ENCODE measurements around the gene COL21A1. TPM values are rescaled to one million over a fixed set of nuclear protein-coding genes. Genes with fewer than 3 reads are reported as not detected.

The COL21A1 gene
- total RNA-seq, 1 donor from 2014 or later, result not detected

- H3K4me3 ChIP-seq (ENCODE audit: low read depth, low read length), result no peak overlapping the region
- TF ChIP-seq CTCF (conservative IDR thresholded peaks at IDR 0.05; ENCODE audit: low read depth, low read length), result no peak
- DNase-seq (ENCODE audit: low read depth), result no peak
Measured at GRCh38 chr6:56109149-56109548, 138.2 kb downstream of the COL21A1 start.

GRCh38 chr6:56106231-56106630 lies 141.1 kb downstream of the COL21A1 start:
- DNase-seq (ENCODE audit: low read depth), result no peak
- H3K4me3 ChIP-seq (ENCODE audit: low read depth, low read length), result no peak overlapping the region
- TF ChIP-seq CTCF (conservative IDR thresholded peaks at IDR 0.05; ENCODE audit: low read depth, low read length), result no peak

- no peak for TF ChIP-seq CTCF (conservative IDR thresholded peaks at IDR 0.05; ENCODE audit: low read depth, low read length)
- no peak overlapping the region for H3K4me3 ChIP-seq (ENCODE audit: low read depth, low read length)
- DNase-seq (ENCODE audit: low read depth), result no peak
Measured at GRCh38 chr6:56104591-56104990, 142.8 kb downstream of the COL21A1 start.

GRCh38 chr6:56102216-56102615 lies 145.2 kb downstream of the COL21A1 start:
- DNase-seq (ENCODE audit: low read depth), result no peak
- no peak for TF ChIP-seq CTCF (conservative IDR thresholded peaks at IDR 0.05; ENCODE audit: low read depth, low read length)
- H3K4me3 ChIP-seq (ENCODE audit: low read depth, low read length), result no peak overlapping the region

GRCh38 chr6:56101141-56101553 lies 146.2 kb downstream of the COL21A1 start:
- no peak overlapping the region for H3K4me3 ChIP-seq (ENCODE audit: low read depth, low read length)
- TF ChIP-seq CTCF (conservative IDR thresholded peaks at IDR 0.05; ENCODE audit: low read depth, low read length), result no peak
- peak; percentile 88 for DNase-seq (ENCODE audit: low read depth)

GRCh38 chr6:56096946-56097621 lies 150.3 kb downstream of the COL21A1 start:
- no peak for DNase-seq (ENCODE audit: low read depth)
- no peak for TF ChIP-seq CTCF (conservative IDR thresholded peaks at IDR 0.05; ENCODE audit: low read depth, low read length)
- H3K4me3 ChIP-seq (ENCODE audit: low read depth, low read length), result no peak overlapping the region

- TF ChIP-seq CTCF (conservative IDR thresholded peaks at IDR 0.05; ENCODE audit: low read depth, low read length), result no peak
- DNase-seq (ENCODE audit: low read depth), result no peak
- H3K4me3 ChIP-seq (ENCODE audit: low read depth, low read length), result no peak overlapping the region
Measured at GRCh38 chr6:56096541-56096940, 150.8 kb downstream of the COL21A1 start.

Measured in epithelial cell of proximal tubule (primary cell).